Epithelial cell of esophagus (primary cell): ENCODE data around the gene LRTM2.
A peak's percentile ranks its signal among the peaks of the same experiment; 100 is the strongest.

ENCODE experiments used
- DNase-seq: peaks from one replicate; pipeline ENCODE4 v3.0.0; 2010; ENCODE audit warnings: low read depth
- H3K4me3 ChIP-seq: 2 replicates; pipeline ENCODE4 v1.5.1; 2011; ENCODE audit warnings: mild to moderate bottlenecking, low read length, control low read depth
- CTCF ChIP-seq: IDR thresholded peaks from 2 replicates; pipeline ENCODE4 v1.5.1; 2011; ENCODE audit warnings: low read depth, mild to moderate bottlenecking, low read length, control low read depth, inconsistent platforms; ENCODE audit not compliant: insufficient read depth; ENCODE audit errors: missing control alignments

Gene LRTM2

DNA sequence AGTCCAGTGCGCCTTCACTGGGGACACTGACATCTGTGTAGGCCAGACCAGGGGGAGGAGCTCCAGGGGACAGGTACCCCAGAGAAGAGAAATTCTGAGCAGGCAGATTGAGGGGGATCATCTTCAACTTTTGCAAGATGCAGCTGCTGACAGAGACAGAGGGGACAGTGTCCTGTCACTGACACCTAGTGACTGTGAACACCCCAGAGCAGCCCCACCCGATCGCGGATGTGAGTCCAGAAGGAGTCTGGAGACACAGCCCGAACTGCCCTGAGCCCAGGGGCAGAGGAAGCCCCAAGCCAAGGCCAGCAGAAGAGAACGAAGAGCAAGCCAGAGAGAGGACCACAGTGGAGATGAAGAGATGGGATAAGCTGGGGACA, 21.7 kb upstream of the LRTM2 start:
- TF ChIP-seq CTCF = no peak
- H3K4me3 ChIP-seq = no peak overlapping the region
- DNase-seq = no peak

- no peak overlapping the region for H3K4me3 ChIP-seq
- DNase-seq = no peak
- TF ChIP-seq CTCF = no peak
Measured at GRCh38 chr12:1799051-1799881, 21.1 kb upstream of the LRTM2 start.

GRCh38 chr12:1799882-1800400, 20.4 kb upstream of the LRTM2 start:
- no peak for TF ChIP-seq CTCF
- DNase-seq = no peak

GRCh38 chr12:1800401-1801302, 19.7 kb upstream of the LRTM2 start:
- peak; percentile 9 for TF ChIP-seq CTCF
- DNase-seq = no peak
- H3K4me3 ChIP-seq = no peak overlapping the region

More at GRCh38 chr12:1799882-1800400, 20.4 kb upstream of the LRTM2 start:
- H3K4me3 ChIP-seq = no peak overlapping the region

- no peak overlapping the region for H3K4me3 ChIP-seq
- DNase-seq = no peak
- no peak for TF ChIP-seq CTCF
Measured at GRCh38 chr12:1801303-1801975, 18.9 kb upstream of the LRTM2 start.

GRCh38 chr12:1803736-1804135, 16.6 kb upstream of the LRTM2 start:
- TF ChIP-seq CTCF = no peak
- no peak overlapping the region for H3K4me3 ChIP-seq
- DNase-seq = no peak
